GM18517 (cell line): Measurements from ENCODE around the gene C6orf118.

ENCODE experiments used
- ATAC-seq: cut with Tn5 transposase; IDR thresholded peaks from one replicate; pipeline ENCODE4 v1.9.1; 2021; ENCODE audit warnings: mild to moderate bottlenecking, moderate library complexity; ENCODE audit not compliant: unreplicated experiment

C6orf118 gene

DNA sequence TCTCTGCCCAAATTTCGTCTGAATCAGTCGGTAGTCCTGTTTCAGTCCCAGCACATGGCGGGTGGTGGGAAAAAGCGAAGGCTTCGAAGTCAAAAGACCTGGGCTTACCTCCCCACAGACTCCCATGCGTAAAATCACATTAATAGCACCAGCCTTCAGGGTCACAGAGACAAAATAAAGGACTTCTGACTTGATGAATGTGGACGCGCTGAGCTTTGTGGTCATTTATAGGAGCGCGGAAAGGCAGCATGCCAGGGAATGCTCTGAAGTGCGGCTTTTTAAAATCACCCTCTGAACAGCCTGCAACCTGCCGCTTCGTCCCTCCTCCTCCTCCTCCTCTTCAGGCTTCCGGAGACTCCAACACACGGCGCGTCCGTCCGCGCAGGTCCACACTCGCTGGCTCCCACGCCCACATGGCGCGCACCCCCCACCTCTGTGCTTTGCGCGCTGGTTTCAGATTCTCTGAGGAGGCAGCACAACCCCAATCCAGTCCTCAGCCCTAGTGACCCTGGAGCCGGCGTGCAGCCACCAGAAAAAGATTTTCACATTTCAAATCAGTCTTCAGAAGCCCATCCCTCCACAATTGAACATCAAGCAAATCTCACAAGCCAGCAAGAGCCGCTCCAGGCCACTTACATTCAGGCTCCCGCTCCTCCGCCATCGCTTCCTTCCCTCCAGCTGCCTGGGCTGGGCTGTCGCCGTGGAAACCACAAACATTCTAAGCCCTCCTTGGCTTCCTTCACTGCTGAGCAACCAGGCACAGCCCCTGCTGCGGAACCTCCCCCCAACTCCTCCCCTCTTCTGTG lies at the start of gene C6orf118:
TSS of gene C6orf118 (minus strand) at position 680 of the 806 bp plus-strand sequence. CDS start at position 661, 19 bp downstream.
- no peak for ATAC-seq

DNA sequence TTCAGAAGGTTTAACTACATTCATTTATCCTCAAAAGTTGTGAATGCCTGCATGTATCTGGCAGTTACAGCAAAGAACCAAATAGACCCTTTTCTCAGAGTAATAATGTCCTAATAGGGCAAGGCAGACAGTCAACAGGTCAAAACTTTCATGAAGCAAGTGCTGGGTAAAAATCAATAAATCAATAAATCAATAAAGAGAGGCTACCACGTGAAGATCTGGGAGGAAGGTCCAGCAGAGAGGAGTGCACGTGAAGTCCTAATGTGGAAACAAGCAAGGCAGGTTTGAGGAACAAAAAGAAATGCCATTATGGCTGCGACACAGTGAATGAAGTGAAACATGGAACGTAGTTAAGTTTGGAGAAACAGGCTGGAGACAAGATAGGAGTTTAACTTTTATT lies 36.3 kb upstream of the C6orf118 start:
- ATAC-seq: no peak

DNA sequence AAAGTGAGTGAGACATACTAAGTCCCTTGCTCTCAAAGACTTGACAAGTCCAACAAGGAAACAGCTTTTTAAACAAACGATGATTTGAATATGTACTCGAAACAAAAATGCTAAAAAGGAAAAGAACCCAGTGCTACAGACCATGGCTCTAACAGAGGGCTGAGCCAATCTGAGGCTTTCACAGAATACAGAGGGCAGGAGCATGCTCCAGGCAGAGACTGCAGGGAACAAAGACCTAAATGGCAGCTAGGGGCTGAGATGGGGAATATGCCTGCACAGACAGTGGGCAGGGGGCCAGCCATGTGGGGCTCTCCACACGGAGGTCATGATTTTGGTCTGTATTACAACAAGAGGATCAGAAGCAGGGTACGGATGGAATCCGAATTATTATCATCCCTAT lies 31.1 kb upstream of the C6orf118 start:
- ATAC-seq: no peak

DNA sequence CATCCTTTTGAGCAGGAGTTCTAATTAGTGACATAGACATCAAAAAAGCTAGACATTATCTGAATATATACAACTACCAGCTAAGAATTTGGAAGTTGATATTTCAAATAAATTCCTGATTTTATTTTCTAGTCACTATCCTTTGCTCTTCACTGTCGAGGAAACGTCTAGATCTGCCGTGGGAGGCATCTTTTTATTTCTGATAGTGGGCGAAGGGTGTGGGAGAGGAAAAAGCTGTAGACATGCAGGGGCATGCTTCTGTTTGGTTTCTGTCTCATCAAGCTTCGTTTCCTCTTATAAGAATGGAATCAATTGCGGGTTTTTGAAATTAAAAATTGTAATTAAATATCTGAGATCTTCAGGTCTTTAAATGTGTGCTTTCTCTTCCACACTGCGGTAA lies 16.2 kb upstream of the C6orf118 start:
- ATAC-seq: no peak

DNA sequence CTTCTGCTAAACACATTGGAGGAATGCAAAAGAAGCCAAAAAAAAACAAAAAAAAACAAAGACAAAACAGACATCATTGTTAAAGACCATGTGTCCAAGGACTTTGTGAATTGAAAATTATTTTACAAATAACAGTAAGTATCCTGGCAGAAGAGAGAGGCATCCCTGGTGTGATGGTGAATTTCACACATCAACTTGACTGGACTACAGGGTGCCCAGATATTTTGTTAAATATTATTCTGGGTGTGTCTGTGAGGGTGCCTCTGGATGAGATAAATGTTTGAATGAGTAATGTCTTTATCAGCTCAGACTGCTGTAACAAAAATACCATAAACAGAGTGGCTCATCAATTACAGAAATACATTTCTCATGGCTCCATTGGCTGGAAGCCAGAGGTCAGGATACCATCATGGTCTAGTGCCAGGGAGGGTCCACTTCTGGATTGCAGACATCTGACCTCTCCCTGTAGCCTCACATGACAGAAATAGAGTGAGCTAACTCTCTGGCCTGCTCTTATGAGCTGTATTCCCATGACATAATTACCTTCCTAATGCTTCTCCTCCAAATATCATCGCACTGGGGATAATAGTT lies 12.2 kb upstream of the C6orf118 start:
- ATAC-seq: no peak

DNA sequence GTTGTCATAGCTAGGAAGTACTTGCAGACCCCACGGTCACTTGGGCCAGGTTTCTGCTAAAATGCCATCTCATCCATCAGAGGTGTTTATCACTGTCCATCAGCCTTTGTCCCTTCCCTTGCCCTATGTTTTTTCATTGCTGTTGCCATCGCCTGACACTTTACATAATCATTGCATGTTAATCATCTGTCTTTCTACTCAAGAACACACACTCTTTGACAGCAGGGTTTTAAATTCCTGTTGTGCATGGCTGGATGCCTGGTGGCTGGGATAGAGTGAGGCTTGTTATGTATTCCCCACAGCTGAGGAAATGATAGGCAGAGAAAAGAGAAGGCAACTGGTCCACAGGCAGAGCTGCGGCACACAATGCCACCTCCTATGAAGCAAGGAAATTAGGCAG lies 11.7 kb upstream of the C6orf118 start:
- ATAC-seq: no peak

DNA sequence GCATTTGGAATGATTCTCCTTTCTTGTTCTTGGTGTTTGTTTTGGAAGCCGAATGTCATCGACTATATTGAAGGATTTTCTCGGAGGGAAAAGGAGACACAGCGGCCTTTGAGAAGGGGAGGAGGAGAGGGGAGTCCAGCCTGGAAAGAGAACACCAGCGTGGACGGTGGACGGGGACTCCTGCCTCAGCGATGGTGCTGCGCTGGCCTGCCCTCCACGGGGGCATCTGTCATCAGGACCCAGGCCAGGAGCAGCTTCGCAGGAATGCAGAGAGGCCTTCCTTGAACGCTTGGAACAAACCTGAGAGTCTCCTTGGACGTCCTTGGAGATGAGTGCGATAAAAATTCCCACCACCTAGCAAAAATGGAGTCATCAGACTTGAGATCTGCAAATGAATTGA lies 8.3 kb upstream of the C6orf118 start:
- ATAC-seq: no peak

DNA sequence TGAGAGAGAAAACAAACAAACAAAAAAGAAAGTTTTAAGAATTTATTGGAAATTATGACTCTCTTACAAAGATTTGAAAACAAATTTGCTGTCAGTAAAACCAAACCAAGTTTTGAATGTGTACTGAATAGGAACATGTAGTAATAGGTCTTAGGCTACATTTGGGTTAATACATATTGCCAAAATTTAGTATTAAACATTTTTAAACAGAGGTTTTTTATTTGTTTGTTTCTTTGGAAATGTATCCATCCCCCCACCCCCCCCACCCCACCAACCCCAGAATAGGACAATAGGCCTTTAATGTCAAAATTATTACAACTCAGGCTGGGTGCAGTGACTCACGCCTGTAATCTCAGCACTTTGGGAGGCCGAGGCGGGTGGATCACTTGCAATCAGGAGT lies 2.5 kb downstream of the C6orf118 start:
- ATAC-seq: no peak

DNA sequence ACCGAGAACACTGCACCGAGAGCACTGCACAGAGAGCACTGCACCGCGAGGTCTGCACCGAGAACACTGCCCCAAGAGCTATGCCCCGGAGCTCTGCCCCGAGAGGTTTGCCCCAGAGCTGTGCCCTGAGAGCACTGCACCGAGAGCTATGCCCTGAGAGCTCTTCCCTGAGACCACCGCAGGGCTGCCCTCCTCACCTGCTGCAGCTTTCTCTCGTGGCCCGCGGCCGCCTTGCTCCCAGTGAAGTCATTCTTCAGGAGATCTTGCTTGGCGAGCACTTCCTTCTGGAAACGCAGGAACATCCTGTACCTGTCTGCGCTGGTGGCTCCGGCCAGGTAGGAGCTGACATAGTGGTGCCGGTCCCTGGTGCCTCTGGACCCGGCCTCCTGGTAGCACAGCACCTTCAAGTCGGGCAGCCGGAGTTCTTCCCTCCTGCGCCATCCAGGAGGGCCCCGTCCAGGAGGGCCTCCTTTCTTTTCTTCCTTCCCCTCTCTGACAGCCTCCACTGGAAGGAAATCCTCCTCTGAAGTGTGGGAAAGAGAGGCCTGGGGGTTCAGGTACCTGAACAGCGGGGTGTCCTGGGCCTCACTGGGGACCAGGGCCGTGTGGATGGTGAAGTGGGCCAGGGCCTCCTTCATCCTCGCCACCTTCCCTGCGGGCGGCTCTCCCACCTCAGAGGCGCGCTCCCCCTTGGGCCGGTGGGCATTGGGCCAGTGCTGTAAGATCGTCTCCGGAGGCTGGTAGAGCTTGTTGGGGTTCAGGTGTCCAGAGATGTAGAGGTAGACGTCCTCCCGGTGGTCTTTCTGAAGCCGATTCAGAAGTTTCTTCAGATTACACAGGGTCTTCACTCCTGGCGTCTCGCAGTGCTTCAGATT lies 7.8 kb downstream of the C6orf118 start:
- no peak for ATAC-seq

DNA sequence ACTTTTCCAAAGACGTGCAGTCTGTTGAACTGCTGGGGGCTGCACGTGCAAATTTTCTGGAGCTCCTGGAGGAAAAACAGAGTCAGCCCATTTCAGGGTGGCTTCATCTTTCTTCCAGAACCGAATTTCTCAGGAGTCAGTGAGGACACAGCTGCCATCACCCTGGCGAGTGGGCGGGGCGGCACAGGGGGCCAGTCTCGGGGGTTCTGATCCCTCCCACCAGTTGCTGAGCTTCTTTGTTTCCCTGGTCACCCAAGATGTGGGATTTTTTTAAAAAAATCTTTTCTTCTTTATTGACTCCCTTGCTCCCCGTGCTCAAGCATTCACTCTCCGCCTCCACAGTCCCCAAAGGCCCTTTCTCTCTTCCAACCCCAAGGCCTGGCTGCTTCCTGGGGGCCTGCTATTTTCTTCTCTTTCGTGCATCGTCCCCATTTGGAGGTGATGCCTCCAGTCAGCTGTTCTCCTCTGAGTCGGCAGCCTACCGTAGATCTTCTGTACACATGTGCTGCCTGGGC lies 8.9 kb downstream of the C6orf118 start:
- ATAC-seq: no peak

DNA sequence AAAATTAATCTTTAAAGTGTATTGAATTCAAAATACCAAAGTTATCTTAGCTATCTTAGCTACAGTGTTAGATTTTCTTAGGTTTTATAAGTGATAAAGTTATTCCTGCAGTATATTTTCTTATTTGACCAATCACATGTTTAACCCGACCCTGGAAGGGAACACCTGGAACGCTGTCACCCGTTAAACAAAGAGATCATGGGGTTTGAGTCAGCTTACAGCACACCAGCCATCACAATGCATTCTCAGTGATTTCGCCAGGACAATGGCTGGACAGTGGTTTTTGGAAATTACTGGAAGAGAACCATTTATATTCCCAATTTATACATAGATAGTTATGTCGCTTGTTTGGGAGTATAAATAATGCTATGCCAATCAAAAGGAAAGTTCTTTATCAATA lies 10.5 kb downstream of the C6orf118 start:
- no peak for ATAC-seq

DNA sequence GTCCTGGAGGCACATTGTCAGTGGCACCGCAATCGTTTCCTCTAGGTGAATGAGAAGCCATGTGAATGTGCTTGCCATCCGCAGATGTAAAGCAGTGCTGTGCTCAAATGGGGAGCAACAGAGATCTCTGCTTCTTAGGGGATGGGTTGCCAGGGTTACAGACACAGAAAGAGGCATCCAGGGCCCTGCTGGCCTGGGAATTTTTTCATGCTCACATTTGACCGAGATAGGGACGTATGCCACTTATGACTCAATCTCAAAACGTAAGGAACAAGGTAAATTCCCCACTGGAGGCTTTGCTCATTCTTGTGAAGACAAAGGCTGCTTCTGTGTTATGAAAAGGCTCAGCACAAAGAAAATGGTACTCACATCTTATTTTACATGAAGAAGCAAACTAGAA lies 11.0 kb downstream of the C6orf118 start:
- ATAC-seq: no peak

DNA sequence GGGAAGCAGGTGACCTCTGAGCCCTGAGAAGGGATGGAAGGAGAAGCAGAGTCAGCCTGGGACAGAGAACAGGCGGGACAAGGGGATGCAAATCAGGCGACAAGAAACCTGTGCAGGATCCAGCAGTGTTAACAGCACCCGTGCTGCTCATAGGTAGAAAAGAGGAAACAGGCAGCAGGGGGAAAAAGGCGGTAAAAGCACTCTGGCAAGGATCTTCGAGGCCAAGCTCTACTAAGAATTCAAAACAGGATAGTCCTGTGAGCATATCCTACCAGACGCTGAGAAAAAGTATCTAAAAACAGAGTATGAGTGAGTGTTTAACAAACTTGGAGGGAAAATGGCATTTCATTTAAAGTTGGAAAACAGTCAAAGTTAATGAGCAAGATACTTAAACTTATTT lies 16.7 kb downstream of the C6orf118 start:
- ATAC-seq: no peak

DNA sequence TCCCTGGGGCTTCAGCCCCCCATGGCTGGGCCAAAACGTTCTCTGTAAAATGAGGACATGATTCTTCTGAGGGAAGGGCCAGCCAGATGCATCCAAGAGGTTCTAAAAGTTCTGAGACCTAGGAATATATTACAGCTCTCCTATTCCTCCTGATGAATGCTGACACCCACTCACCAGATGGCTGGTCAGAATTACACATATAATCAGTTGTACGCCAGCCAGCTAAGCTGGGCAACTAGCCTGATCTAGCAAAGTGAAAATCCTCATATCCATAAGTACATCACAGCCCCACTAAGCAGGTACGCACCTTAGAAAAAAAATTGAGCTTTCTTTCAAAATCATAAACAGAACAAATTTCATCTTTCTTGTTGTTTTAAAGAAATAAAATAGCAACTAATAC lies 34.8 kb downstream of the C6orf118 start:
- ATAC-seq: no peak

DNA sequence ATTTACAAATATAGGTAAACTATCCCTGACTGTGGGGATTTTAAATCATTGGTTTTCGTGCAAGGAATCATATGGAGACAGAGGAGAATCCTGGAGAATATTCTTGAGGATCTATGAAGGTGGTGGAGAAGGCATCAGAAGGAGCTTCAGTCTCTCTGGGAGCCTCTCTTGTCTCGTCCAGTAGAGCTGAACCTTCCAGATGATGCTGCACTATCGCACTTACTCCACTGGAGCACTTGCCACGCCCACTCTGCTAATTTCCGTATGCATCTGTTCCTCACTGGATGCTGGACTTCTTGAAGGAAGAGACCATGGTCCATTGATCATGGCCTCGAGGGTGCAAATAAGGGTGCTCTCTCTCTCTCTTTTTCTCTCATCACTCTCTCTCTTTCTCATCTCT lies 36.8 kb downstream of the C6orf118 start:
- no peak for ATAC-seq

DNA sequence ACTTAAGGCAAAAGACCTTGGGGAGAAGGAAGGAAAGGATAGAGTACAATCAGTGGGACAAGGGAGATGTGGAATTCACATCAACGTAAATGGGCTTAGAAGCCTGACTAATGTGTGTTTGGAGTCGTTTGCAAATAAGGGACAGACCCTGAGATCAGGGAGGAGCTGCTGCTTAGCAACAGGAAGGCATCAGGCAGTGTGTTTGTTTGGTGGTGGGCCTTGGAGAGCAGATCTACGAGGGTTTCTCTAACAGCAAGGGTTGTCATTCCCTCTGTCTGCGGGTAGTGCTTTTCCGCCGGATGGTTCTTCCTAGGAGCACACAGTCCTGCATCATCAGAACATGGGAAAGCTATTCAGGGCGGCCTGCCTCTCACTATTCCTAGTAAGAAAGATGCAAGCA lies 40.4 kb downstream of the C6orf118 start:
- ATAC-seq: no peak

DNA sequence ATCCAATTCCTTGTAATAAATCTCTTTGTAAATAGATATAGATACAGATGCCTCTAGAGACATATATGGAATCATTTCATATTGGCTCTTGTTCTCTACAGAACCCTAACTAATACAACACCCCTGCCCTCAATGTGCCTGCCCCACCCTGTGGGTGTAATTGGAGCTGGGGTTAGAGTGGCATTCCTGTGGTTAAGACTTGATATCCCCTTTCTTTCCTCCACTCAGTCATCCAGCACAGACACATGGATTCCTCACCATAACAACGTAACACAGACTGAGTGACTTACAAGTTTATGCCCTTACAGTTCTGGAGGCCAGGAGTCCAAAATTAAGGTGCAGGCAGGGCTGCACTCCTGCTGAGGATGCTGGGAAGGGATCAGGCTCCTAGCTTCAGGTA lies 42.8 kb downstream of the C6orf118 start:
- ATAC-seq: no peak

DNA sequence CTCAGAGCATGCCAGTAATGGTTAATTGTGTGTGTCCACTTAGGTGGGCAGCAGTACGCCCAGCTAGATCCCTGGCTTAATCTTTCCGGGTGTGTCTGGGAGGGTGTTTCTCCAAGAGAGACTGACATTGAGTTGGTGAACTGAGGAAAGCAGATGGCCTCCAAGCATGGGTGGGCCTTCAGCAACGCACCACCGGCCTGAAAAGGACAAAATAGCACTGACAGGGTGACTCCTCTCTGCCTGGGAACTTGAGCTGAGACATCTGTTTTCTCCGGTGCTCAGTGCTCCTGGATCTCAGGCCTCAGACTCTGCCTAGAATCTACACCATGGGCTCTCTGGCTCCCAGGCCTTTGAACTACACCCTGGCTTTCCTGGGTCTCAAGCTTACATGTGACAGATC lies 43.2 kb downstream of the C6orf118 start:
- no peak for ATAC-seq

DNA sequence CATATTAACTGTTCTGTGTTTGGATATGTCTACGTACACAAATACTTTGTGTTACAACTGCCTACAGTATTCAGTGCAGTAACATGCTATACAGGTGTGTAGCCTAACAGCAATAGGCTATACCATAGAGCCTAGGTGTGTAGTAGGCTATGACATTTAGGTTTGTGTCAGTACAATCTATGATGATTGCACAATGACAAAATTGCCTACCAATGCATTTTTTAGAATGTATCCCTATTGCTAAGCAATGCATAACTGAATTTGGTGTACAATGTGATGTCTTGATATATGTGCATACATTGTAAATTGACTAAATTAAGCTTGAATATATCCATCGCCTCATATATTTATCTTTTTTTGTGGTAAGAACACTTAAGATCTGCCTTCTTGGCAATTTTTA lies 48.9 kb downstream of the C6orf118 start:
- no peak for ATAC-seq

DNA sequence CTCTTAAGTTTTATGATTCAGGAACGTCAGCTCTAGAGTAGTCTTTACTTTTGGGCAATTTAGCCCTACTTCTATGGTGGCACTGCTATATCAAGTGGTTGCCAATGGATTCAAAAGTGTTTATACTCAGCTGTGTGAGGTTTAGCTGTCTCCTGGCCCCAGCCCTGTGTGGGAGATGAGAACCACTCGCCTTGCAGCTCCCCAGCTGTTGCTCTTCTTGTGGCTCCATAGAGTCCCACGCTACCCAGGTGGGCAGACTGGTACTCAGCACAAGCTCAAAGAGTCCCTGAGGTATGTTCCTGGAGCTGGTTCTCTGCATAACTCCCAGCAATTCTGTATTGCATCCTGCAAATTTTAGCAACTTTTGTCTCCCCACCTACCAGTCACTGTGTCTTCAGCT lies 59.6 kb downstream of the C6orf118 start:
- no peak for ATAC-seq

DNA sequence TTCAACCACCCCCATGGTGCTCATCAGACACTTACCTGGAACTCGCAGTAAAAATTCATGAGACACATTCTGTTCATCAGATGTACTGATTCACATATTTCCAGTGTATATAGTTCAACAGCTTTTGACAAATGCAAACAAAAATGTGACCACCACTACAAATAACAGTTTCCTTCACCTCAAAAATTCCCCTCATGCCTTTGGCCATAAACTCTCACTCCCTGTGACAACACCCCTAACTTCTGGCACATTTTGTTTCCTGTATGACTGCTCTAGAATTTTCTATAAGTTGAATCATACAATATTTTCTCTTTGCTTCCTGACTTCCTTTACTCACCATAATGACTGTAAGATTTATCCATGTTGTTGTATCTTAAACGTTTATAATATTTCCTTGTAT lies 63.7 kb downstream of the C6orf118 start:
- no peak for ATAC-seq

DNA sequence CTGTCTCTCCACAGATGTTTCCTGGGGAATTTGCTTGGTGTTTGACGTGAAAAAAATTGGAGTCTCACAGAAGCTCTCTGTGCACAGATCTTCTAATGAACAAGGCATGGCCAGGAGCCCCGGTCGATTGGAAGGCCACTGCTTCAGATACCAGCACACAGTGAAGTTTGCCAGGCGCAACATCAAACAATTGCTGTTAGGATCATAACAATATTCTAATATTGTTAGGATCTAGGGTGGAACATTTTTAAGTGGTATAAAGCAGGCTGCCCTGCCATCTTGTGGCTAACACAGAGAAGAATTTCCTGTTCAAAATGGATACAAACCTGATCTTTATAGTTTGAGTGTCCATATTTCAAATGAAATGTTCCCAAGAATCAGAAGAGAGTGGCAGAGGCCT lies 64.1 kb downstream of the C6orf118 start:
- ATAC-seq: no peak
